HEK293T (cell line): Measurements from ENCODE around the gene RGS1.

ENCODE experiments used
- CTCF ChIA-PET: fragments of 350-600 bp; formaldehyde crosslinking; extraction: SDS; loops from one replicate; lab custom pipeline; 2021; ENCODE audit warnings: antibody characterized with exemption, inconsistent platforms; lab: Yijun Ruan, JAX
- POLR2A ChIA-PET: fragments of 350-600 bp; formaldehyde crosslinking; extraction: SDS; loops from one replicate; lab custom pipeline; 2020; ENCODE audit warnings: antibody characterized with exemption, inconsistent platforms; lab: Yijun Ruan, JAX
- DNase-seq: peaks from one replicate; pipeline ENCODE4 v3.0.0; 2012; ENCODE audit warnings: mixed read lengths; ENCODE audit errors: extremely low spot score
- ARNT ChIP-seq: fragments of 450-650 bp; IDR thresholded peaks from 2 replicates; pipeline ENCODE4 v1.6.1; 2017; ENCODE audit warnings: mild to moderate bottlenecking
- BHLHE40 ChIP-seq: fragments of 450-650 bp; IDR thresholded peaks from 2 replicates; pipeline ENCODE4 v1.6.1; 2016; ENCODE audit warnings: mild to moderate bottlenecking, moderate library complexity, borderline replicate concordance
- CTBP1 ChIP-seq: fragments of 450-650 bp; IDR thresholded peaks from 2 replicates; pipeline ENCODE4 v1.6.1; 2016; ENCODE audit warnings: borderline replicate concordance
- ELF4 ChIP-seq: fragments of 450-650 bp; IDR thresholded peaks from 2 replicates; pipeline ENCODE4 v1.6.1; 2017; ENCODE audit warnings: antibody characterized with exemption
- FOXA1 ChIP-seq: fragments of 450-650 bp; IDR thresholded peaks from 2 replicates; pipeline ENCODE4 v1.6.1; 2016; ENCODE audit warnings: mild to moderate bottlenecking
- FOXK2 ChIP-seq: fragments of 450-650 bp; IDR thresholded peaks from 2 replicates; pipeline ENCODE4 v1.6.1; 2016; ENCODE audit warnings: mild to moderate bottlenecking
- FOXM1 ChIP-seq: fragments of 450-650 bp; IDR thresholded peaks from 2 replicates; pipeline ENCODE4 v1.6.1; 2017; ENCODE audit warnings: mild to moderate bottlenecking, borderline replicate concordance
- HDGF ChIP-seq: fragments of 450-650 bp; IDR thresholded peaks from 2 replicates; pipeline ENCODE4 v1.6.1; 2017; ENCODE audit warnings: antibody characterized with exemption, borderline replicate concordance
- L3MBTL2 ChIP-seq: fragments of 450-650 bp; conservative IDR thresholded peaks from 2 replicates; pipeline ENCODE4 v1.6.1; 2016; ENCODE audit warnings: mild to moderate bottlenecking
- LEF1 ChIP-seq: fragments of 450-650 bp; IDR thresholded peaks from 2 replicates; pipeline ENCODE4 v1.6.1; 2017; ENCODE audit warnings: mild to moderate bottlenecking, borderline replicate concordance
- NFRKB ChIP-seq: fragments of 450-650 bp; IDR thresholded peaks from 2 replicates; pipeline ENCODE4 v1.6.1; 2016; ENCODE audit warnings: mild to moderate bottlenecking, moderate library complexity
- PKNOX1 ChIP-seq: fragments of 450-650 bp; IDR thresholded peaks from 2 replicates; pipeline ENCODE4 v1.6.1; 2016
- SP1 ChIP-seq: fragments of 450-650 bp; IDR thresholded peaks from 2 replicates; pipeline ENCODE4 v1.6.1; 2017
- SUZ12 ChIP-seq: fragments of 450-650 bp; IDR thresholded peaks from 2 replicates; pipeline ENCODE4 v1.6.1; 2016; ENCODE audit warnings: mild to moderate bottlenecking
- TARDBP ChIP-seq: fragments of 450-650 bp; IDR thresholded peaks from 2 replicates; pipeline ENCODE4 v1.6.1; 2016
- ZNF384 ChIP-seq: fragments of 450-650 bp; IDR thresholded peaks from 2 replicates; pipeline ENCODE4 v1.6.1; 2016

RGS1 gene

GRCh38 chr1:192543445-192543844, 32.1 kb upstream of the RGS1 start:
- DNase-seq, result no peak
- CTCF ChIA-PET, result no interaction called here
- POLR2A ChIA-PET, result no interaction called here
- TF ChIP-seq BHLHE40 (no peak), L3MBTL2 (no peak), ZNF384 (no peak), CTBP1 (no peak), NFRKB (no peak), FOXA1 (no peak), SP1 (no peak), ELF4 (no peak), ARNT (no peak)

GRCh38 chr1:192545896-192546521, 29.6 kb upstream of the RGS1 start:
- ChIA-PET CTCF (interaction anchor here (1.2 kb wide), 1 partner anchor 47 kb away, joined by 3 read pairs; no protein-coding TSS in a partner anchor), POLR2A (no interaction called here)
- no peak for TF ChIP-seq BHLHE40
- no peak for TF ChIP-seq TARDBP
- TF ChIP-seq HDGF, result no peak
- TF ChIP-seq ZNF384, result no peak
- TF ChIP-seq SP1, result no peak
- no peak for TF ChIP-seq FOXA1
- no peak for TF ChIP-seq SUZ12
- no peak for TF ChIP-seq CTBP1
- TF ChIP-seq FOXK2, result no peak
- TF ChIP-seq NFRKB, result no peak
- no peak for DNase-seq

- no peak for DNase-seq
- CTCF ChIA-PET, result interaction anchor here (1.2 kb wide), 1 partner anchor 48 kb away, joined by 3 read pairs; no protein-coding TSS in a partner anchor
- POLR2A ChIA-PET, result no interaction called here
- no peak for TF ChIP-seq CTBP1
- no peak for TF ChIP-seq SP1
These were observed 28.9 kb upstream of the RGS1 start for GRCh38 chr1:192546596-192547190.

GRCh38 chr1:192547501-192547900, 28.1 kb upstream of the RGS1 start:
- ChIA-PET POLR2A (no interaction called here), CTCF (interaction anchor here (1.2 kb wide), 1 partner anchor 49 kb away, joined by 3 read pairs; no protein-coding TSS in a partner anchor)
- TF ChIP-seq BHLHE40 (no peak), SUZ12 (no peak), NFRKB (no peak), PKNOX1 (no peak), LEF1 (no peak), CTBP1 (no peak), SP1 (no peak), FOXK2 (no peak), ZNF384 (no peak)
- DNase-seq, result no peak

GRCh38 chr1:192549937-192550336, 25.6 kb upstream of the RGS1 start:
- no peak for DNase-seq
- ChIA-PET CTCF (no interaction called here), POLR2A (no interaction called here)
- TF ChIP-seq L3MBTL2 (no peak), PKNOX1 (no peak), FOXM1 (no peak), ELF4 (no peak), SUZ12 (no peak), ZNF384 (no peak), CTBP1 (no peak), FOXK2 (no peak)

GRCh38 chr1:192550922-192551534, 24.5 kb upstream of the RGS1 start:
- no peak for DNase-seq
- ChIA-PET CTCF (no interaction called here), POLR2A (no interaction called here)
- no peak for TF ChIP-seq ARNT
- no peak for TF ChIP-seq TARDBP
- no peak for TF ChIP-seq PKNOX1
- TF ChIP-seq CTBP1, result no peak
- no peak for TF ChIP-seq FOXK2
- TF ChIP-seq ELF4, result no peak

GRCh38 chr1:192552760-192553191, 22.8 kb upstream of the RGS1 start:
- DNase-seq, result no peak
- CTCF ChIA-PET, result no interaction called here
- no peak for TF ChIP-seq ELF4
- TF ChIP-seq FOXK2, result no peak
- TF ChIP-seq ARNT, result no peak
- no peak for TF ChIP-seq FOXM1
- no peak for TF ChIP-seq SUZ12
- no peak for TF ChIP-seq SP1
- POLR2A ChIA-PET, result no interaction called here
